ENCODE data around the gene CRYBA2. TPM values are rescaled to one million over a fixed set of nuclear protein-coding genes. Genes with fewer than 3 reads are reported as not detected.

CRYBA2 gene
- polyA plus RNA-seq, 1 donor = 13.3 TPM

DNA sequence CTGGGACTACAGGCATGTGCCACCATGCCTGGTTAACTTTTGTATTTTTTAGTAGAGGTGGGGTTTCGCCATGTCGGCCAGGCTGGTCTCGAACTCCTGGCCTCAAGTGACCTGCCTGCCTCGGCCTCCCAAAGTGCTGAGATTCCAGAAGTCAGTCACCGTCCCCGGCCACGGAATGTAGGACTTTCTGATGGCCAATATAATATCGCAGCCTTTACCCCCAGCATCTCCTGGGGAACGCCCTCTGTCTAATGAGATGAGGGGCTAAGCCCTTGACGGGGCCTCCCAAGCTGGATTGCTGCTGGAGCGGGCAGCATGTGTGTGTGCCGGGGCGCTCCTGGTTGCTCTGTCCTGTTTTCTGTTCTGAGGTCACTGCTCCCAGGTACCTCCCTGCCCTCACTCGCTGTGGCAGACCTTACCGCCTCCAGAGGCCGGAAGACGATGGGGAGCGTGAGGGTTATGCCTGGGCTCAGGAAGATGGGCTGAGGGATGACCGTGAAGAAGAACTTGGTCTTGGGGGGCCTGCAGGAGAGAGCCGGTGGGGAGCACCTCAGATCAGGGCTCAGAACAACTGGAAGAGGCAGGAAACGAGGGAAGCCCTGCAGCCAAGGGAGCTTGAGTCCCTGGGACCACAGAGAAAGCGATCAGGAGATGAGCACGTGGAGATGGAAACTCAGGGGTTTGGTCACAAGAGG, 39.0 kb upstream of the CRYBA2 start:
- WGBS (ENCODE audit: insufficient coverage, low lambda C conversion rate) = 86% methylated on average over 1 of the region's 23 CpGs
- no peaks in the 10 kb centered on the region for H3K36me3 ChIP-seq (ENCODE audit: control insufficient read depth, insufficient read depth, low read length)
- peaks cover 6% of the 10 kb centered on the region for H3K27me3 ChIP-seq (ENCODE audit: control insufficient read depth, insufficient read depth, low read length)

DNA sequence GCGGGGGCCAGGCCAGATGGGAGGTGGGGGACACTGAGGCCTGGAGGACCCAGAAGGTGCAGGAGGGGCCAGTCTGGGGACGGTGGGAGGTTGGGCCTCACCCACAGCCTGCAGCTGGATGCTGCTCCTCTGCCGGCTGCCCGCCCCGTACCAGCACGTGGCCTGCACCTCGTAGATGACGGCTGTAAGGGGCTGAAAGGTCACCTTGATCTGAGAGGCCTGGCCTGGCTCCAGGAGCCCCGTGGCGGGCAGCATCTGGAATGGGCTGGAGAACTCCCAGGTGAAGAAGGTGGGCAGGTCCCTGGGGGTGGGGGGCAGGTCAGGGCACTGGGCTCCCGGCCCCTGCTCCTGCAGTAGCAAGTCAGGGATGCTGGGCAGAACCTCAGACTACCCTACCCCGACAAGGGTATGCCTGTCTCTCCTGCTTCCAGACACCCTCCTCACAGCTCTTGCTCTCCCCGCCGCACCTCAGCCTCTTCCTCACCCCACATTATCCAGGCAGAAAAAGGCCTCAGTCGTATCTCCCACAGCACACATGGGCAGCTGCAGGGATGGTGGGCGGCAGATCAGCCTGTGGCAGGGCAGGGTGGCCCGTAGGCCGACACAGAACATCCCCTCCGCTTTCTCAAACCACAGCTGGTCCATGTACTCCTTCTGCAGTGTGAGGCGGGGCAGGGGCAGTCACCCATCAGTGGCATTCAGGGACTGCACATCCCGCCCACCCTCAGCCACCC, 38.0 kb upstream of the CRYBA2 start:
- Histone ChIP-seq H3K4me1 (ENCODE audit: control insufficient read depth, insufficient read depth, low read length) (no peaks in the 10 kb centered on the region), H3K27ac (ENCODE audit: low read length) (no peak overlapping the region), H3K9me3 (ENCODE audit: control insufficient read depth, low read depth, low read length) (no peaks in the 10 kb centered on the region), H3K36me3 (ENCODE audit: control insufficient read depth, insufficient read depth, low read length) (no peaks in the 10 kb centered on the region), H3K4me3 (ENCODE audit: low read length) (no peak overlapping the region), H3K27me3 (ENCODE audit: control insufficient read depth, insufficient read depth, low read length) (peaks cover 6% of the 10 kb centered on the region)
- no CpG with 5 or more reads among the region's 21 CpGs for WGBS (ENCODE audit: insufficient coverage, low lambda C conversion rate)
- no peak for DNase-seq

More for the DNA sequence above, 39.0 kb upstream of the CRYBA2 start:
- Histone ChIP-seq H3K4me3 (ENCODE audit: low read length) (no peak overlapping the region), H3K9me3 (ENCODE audit: control insufficient read depth, low read depth, low read length) (no peaks in the 10 kb centered on the region), H3K27ac (ENCODE audit: low read length) (no peak overlapping the region), H3K4me1 (ENCODE audit: control insufficient read depth, insufficient read depth, low read length) (no peaks in the 10 kb centered on the region)
- DNase-seq = no peak

DNA sequence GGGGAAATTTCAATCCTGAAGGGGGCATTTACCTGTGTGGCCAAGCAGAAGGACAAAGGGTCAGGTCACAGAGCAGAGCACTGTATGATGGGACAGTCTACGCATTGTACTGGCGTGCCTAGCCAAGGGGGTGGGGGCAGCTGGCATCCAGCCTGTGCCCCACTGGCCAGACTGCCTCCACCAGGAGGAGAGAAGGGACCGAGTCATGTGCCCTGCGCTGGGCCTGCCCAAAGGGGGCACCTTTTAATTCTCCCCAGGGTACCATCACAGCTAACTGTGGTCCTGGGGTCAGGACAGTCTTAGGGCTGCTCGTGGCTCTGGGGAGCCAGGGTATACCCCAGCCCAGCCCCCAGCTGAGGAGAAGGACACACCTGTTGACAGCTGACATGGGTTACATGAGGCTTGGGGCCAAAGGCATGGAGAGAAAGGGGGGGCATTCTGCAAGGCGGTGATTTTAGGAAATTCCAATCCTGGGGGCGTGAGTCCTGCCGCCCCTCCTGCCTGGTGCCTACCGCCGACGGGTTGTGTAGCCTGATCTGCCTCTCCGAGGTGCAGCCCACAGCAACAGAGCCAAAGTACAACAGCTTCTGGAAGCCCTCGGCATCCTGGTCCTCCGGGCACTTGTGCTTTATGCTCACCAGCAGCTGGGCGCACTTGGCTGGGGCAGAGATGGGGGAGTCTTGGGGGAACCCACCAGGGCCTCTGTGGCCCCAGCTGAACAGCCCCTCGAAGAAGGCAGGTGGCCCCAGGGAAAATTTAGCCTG, 37.1 kb upstream of the CRYBA2 start:
- Histone ChIP-seq H3K36me3 (ENCODE audit: control insufficient read depth, insufficient read depth, low read length) (no peaks in the 10 kb centered on the region), H3K4me1 (ENCODE audit: control insufficient read depth, insufficient read depth, low read length) (no peaks in the 10 kb centered on the region)
- no CpG with 5 or more reads among the region's 16 CpGs for WGBS (ENCODE audit: insufficient coverage, low lambda C conversion rate)

DNA sequence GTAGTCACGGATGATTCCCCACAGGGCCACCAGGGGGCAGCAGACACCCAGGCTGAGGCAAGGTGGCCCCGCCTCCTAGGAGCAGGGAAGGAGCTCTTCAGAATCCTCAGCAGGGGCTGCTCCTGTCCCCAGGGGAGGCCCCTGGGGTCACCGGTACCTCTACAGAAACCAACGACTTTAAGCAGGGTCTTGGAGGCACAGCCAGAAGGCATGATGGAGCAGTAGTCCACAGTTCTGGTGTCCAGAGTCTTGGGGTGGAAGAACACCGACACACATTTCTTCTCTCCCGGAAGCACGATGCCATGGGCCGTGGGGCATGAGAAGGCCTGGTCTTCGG, 36.6 kb upstream of the CRYBA2 start:
- Histone ChIP-seq H3K9me3 (ENCODE audit: control insufficient read depth, low read depth, low read length) (no peaks in the 10 kb centered on the region), H3K27ac (ENCODE audit: low read length) (no peak overlapping the region), H3K4me3 (ENCODE audit: low read length) (no peak overlapping the region), H3K27me3 (ENCODE audit: control insufficient read depth, insufficient read depth, low read length) (peaks cover 6% of the 10 kb centered on the region), H3K4me1 (ENCODE audit: control insufficient read depth, insufficient read depth, low read length) (no peaks in the 10 kb centered on the region), H3K36me3 (ENCODE audit: control insufficient read depth, insufficient read depth, low read length) (no peaks in the 10 kb centered on the region)
- no CpG with 5 or more reads among the region's 9 CpGs for WGBS (ENCODE audit: insufficient coverage, low lambda C conversion rate)
- DNase-seq = peak; percentile 58 to 76

More for the DNA sequence above, 37.1 kb upstream of the CRYBA2 start:
- no peak overlapping the region for H3K27ac ChIP-seq (ENCODE audit: low read length)
- no peak overlapping the region for H3K4me3 ChIP-seq (ENCODE audit: low read length)
- no peaks in the 10 kb centered on the region for H3K9me3 ChIP-seq (ENCODE audit: control insufficient read depth, low read depth, low read length)
- peaks cover 6% of the 10 kb centered on the region for H3K27me3 ChIP-seq (ENCODE audit: control insufficient read depth, insufficient read depth, low read length)
- DNase-seq = no peak

DNA sequence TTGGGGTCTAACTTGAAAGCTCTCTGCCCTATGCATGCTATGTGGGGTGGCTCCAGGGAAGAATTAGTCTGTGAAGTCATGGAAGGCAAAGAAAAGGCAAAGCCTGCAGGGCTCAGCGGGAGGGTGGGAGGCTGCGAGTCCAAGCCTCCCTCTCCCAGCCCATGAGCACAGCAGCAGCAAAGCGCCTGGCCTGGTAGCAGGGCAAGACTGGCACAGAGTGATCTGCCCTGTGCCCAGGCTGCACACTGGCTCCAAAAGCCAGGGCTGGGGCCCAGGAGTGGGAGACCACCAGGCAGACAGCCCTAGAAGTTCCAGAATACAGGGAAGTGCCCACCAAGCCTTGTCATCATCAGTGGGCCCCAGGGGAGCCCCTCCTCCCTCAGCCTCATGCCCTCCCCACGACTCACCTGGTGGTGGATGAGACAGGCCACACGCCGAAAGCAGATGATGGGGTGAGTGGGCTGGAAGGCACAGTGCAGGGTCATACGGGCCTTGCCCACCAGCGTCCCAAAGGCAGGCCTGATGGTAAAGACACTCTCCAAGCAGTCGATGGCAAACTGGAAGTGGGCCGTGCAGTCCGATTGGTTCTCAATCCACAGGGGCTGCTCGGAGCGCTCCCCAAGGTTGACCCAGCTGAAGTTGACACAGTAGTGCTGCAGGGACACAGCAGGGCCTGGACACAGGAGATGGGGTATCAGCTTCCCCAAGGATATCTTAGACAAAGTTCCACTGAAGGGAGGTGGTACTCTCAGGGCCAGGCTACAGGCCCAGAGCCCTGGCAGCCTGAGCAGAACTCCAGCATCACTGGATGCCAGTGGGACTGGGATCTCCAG, 36.0 kb upstream of the CRYBA2 start:
- Histone ChIP-seq H3K9me3 (ENCODE audit: control insufficient read depth, low read depth, low read length) (no peaks in the 10 kb centered on the region), H3K27me3 (ENCODE audit: control insufficient read depth, insufficient read depth, low read length) (peaks cover 6% of the 10 kb centered on the region), H3K4me3 (ENCODE audit: low read length) (no peak overlapping the region), H3K4me1 (ENCODE audit: control insufficient read depth, insufficient read depth, low read length) (no peaks in the 10 kb centered on the region), H3K27ac (ENCODE audit: low read length) (no peak overlapping the region), H3K36me3 (ENCODE audit: control insufficient read depth, insufficient read depth, low read length) (no peaks in the 10 kb centered on the region)
- no peak for DNase-seq
- no CpG with 5 or more reads among the region's 13 CpGs for WGBS (ENCODE audit: insufficient coverage, low lambda C conversion rate)

DNA sequence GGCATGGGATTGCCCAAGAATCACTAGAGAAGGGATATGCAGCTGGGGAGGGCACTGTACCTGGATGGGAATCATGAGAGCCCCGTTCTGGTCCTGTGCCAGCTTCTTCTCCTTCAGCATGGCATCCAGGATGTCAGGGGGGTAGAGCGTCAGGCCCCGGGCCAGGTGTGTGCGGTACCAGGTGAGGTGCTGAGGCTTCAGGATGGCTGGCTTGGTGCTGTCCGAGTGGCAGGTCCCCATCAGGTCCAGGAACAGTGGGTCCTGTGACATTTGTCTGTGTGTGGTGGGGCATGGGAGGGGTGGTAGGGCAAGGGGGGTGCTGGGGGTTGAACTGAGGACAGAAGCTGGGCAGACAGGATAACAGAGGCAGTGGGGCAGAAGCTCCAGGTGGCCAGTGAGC, 34.9 kb upstream of the CRYBA2 start:
- no peaks in the 10 kb centered on the region for H3K9me3 ChIP-seq (ENCODE audit: control insufficient read depth, low read depth, low read length)
- no peak overlapping the region for H3K27ac ChIP-seq (ENCODE audit: low read length)
- DNase-seq = no peak
- H3K4me3 ChIP-seq (ENCODE audit: low read length) = no peak overlapping the region
- H3K36me3 ChIP-seq (ENCODE audit: control insufficient read depth, insufficient read depth, low read length) = no peaks in the 10 kb centered on the region
- WGBS (ENCODE audit: insufficient coverage, low lambda C conversion rate) = no CpG with 5 or more reads among the region's 5 CpGs
- H3K27me3 ChIP-seq (ENCODE audit: control insufficient read depth, insufficient read depth, low read length) = peaks cover 6% of the 10 kb centered on the region
- H3K4me1 ChIP-seq (ENCODE audit: control insufficient read depth, insufficient read depth, low read length) = no peaks in the 10 kb centered on the region

DNA sequence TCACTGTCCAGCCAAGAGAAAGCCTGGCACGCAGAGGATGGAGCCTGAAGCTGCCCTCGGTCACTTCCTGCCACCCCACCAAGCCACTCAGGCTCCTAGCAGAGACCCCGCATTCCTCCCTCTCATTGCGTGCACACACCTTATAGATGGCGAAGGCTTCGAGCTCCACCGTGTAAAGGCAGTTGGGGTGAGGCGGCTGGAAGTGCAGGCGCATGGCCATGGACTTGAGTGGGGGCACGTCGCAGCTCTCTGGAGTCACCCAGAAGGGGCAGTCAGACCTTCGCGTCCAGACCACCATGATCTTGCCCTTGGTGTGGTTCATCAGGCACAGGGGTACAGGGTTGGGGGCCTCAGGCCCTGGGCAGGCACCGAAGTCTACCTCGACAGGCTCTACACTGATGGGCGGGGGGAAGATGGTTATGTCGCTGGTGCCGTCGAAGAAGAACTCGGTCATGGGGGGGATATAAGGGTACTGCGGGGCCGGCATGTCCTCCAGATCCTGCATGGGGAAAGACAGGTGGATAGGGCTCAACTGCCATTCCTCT, 34.4 kb upstream of the CRYBA2 start:
- H3K36me3 ChIP-seq (ENCODE audit: control insufficient read depth, insufficient read depth, low read length) = no peaks in the 10 kb centered on the region
- H3K4me3 ChIP-seq (ENCODE audit: low read length) = no peak overlapping the region
- peaks cover 6% of the 10 kb centered on the region for H3K27me3 ChIP-seq (ENCODE audit: control insufficient read depth, insufficient read depth, low read length)
- DNase-seq = no peak
- no peaks in the 10 kb centered on the region for H3K9me3 ChIP-seq (ENCODE audit: control insufficient read depth, low read depth, low read length)
- no CpG with 5 or more reads among the region's 22 CpGs for WGBS (ENCODE audit: insufficient coverage, low lambda C conversion rate)
- H3K27ac ChIP-seq (ENCODE audit: low read length) = no peak overlapping the region
- no peaks in the 10 kb centered on the region for H3K4me1 ChIP-seq (ENCODE audit: control insufficient read depth, insufficient read depth, low read length)

DNA sequence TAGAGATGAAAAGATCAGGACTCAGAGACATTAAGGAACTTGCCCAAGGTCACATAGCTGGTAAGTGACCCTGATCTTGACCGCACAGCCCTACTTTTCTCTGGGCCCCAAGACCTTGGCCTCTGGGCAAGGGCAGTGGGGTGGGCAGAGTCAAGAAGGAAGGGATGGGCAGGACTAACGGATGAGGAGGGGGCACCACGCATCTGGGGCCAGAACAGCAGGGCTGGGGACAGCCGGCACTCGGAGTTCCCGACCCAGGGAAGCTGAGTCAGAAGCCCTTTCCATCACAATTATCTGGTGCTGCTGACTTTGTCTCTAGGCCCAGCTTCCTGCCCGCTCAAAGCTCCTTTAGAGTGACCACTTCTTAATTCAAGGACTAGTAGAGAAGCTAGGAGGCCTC, 33.7 kb upstream of the CRYBA2 start:
- H3K27me3 ChIP-seq (ENCODE audit: control insufficient read depth, insufficient read depth, low read length) = no peaks in the 10 kb centered on the region
- DNase-seq = no peak
- no peak overlapping the region for H3K4me3 ChIP-seq (ENCODE audit: low read length)
- no peak overlapping the region for H3K27ac ChIP-seq (ENCODE audit: low read length)
- no CpG with 5 or more reads among the region's 7 CpGs for WGBS (ENCODE audit: insufficient coverage, low lambda C conversion rate)
- no peaks in the 10 kb centered on the region for H3K36me3 ChIP-seq (ENCODE audit: control insufficient read depth, insufficient read depth, low read length)
- no peaks in the 10 kb centered on the region for H3K9me3 ChIP-seq (ENCODE audit: control insufficient read depth, low read depth, low read length)
- H3K4me1 ChIP-seq (ENCODE audit: control insufficient read depth, insufficient read depth, low read length) = no peaks in the 10 kb centered on the region

DNA sequence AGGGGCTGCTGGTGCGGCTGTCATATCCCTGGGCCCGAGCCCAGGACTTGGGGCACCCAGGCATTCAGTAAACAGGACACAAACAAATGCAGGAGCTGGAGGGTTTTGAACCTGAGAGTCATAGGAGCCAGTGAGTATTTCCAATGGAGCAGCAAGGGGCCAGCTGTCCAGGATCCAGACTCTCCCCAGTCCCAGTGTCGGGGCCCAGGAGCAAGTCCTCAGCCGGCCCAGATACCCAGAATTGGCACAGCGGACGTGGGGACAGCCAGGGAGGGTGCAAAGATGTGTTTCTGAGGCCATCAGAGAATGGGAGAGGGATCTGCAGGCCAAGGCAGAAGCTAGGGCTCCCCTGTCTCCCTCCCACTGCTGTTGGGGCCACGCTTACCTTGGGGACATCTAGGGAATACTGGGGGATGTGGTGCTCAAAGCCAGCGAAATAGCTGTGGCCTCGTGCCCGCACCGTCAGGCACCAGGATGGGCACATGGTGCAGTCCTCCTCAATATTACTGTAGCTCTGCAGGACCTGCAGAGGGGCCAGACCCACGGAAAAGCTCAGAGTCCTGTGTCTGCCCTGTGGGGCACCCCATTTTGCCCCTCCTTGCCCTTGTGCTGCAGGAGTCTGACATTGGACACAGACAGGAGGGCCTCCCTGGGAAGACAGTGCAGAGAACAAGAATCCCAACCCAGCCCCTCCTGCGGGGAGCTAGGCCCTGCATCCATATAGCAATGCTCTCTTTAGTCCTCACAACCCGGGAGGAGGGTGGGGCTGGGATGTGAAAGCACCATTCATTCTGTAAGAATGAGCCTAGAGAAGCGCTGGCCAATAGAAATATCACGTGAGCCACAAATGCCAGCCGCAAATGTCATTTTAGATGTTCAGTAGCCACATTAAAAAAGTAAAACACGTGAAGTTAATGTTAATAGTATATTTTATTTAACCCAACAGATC, 32.7 kb upstream of the CRYBA2 start:
- Histone ChIP-seq H3K9me3 (ENCODE audit: control insufficient read depth, low read depth, low read length) (no peaks in the 10 kb centered on the region), H3K27ac (ENCODE audit: low read length) (no peak overlapping the region), H3K27me3 (ENCODE audit: control insufficient read depth, insufficient read depth, low read length) (no peaks in the 10 kb centered on the region), H3K36me3 (ENCODE audit: control insufficient read depth, insufficient read depth, low read length) (no peaks in the 10 kb centered on the region), H3K4me1 (ENCODE audit: control insufficient read depth, insufficient read depth, low read length) (no peaks in the 10 kb centered on the region), H3K4me3 (ENCODE audit: low read length) (no peak overlapping the region)
- DNase-seq = no peak
- WGBS (ENCODE audit: insufficient coverage, low lambda C conversion rate) = no CpG with 5 or more reads among the region's 18 CpGs
